K562 (cell line): ENCODE results near the gene FAM167B. TPM values are rescaled to one million over a fixed set of nuclear protein-coding genes. Genes with fewer than 3 reads are reported as not detected.
A peak's percentile ranks its signal among the peaks of the same experiment; 100 is the strongest.

ENCODE experiments used
- ATAC-seq: fragments of 200-7000 bp; cut with Tn5 transposase; 3 replicates; pipeline ENCODE4 v1.9.1; 2020; ENCODE audit warnings: moderate library complexity
- BruUV-seq: library from RNA; stranded (reverse); fragments of 400-500 nt; replicated peaks from 2 replicates; lab custom pipeline; 2021; lab: Mats Ljungman, UMichigan
- CTCF ChIA-PET: fragments of 300-600 bp; formaldehyde crosslinking; extraction: SDS; loops from one replicate; lab custom pipeline; 2021; ENCODE audit warnings: low intra/inter-chr PET ratio; lab: Yijun Ruan, JAX
- POLR2A ChIA-PET: fragments of 300-600, 350-650 bp; sonication (Branson Sonifier 250); formaldehyde crosslinking; extraction: SDS; loops from one replicate; lab custom pipeline; 2021; ENCODE audit warnings: antibody characterized with exemption, inconsistent platforms; lab: Yijun Ruan, JAX
- DNase-seq, 4 experiments: peaks; one replicate each; pipeline versions ENCODE4 v3.0.0 to v3.0.0-alpha.2; 2011 to 2018; ENCODE audit warnings: low spot score in 3 of 4, mixed read lengths in 3 of 4; ENCODE audit errors: extremely low read depth in 1 of 4
- FAIRE-seq: peaks from 2 replicates; lab custom pipeline; 2011; peaks lifted over from hg19 to GRCh38; lab: Jason Lieb, UNC
- H2AFZ ChIP-seq: 2 replicates; pipeline ENCODE4 v1.6.0; 2011; ENCODE audit warnings: low read depth, low read length, control low read depth, inconsistent platforms
- H3K27ac ChIP-seq: fragments of 200-600 bp; 3 replicates; pipeline ENCODE4 v1.8.0; 2011; ENCODE audit warnings: low read depth, mild to moderate bottlenecking, control low read depth, inconsistent platforms, low read length, moderate library complexity, mixed read lengths; ENCODE audit errors: extremely low read depth
- H3K27me3 ChIP-seq, 2 experiments: fragments of 300-600 bp in 1 of 2; 2 replicates in 1 of 2; 3 replicates in 1 of 2; pipeline versions ENCODE4 v1.6.0 to v1.8.0; 2011; ENCODE audit warnings: inconsistent platforms in 2 of 2, low read length in 2 of 2, mild to moderate bottlenecking in 1 of 2, mixed read lengths in 1 of 2, moderate library complexity in 1 of 2; ENCODE audit not compliant: control insufficient read depth in 2 of 2, insufficient read depth in 2 of 2
- H3K36me3 ChIP-seq: fragments of 300-600 bp; 3 replicates; pipeline ENCODE4 v1.8.0; 2011; ENCODE audit warnings: mild to moderate bottlenecking, low read length, inconsistent platforms; ENCODE audit not compliant: control insufficient read depth, insufficient read depth
- H3K4me1 ChIP-seq, 2 experiments: fragments of 200-600 bp in 1 of 2; replicated peaks in 1 of 2; 2 replicates in 1 of 2; 3 replicates in 1 of 2; pipeline versions ENCODE4 v1.5.1 to v1.8.0; 2011; ENCODE audit warnings: inconsistent platforms in 2 of 2, low read length in 2 of 2, mild to moderate bottlenecking in 1 of 2, mixed read lengths in 1 of 2, moderate library complexity in 1 of 2; ENCODE audit not compliant: control insufficient read depth in 2 of 2, insufficient read depth in 2 of 2
- H3K4me2 ChIP-seq: 2 replicates; pipeline ENCODE4 v1.6.1; 2011; ENCODE audit warnings: low read length, control low read depth, inconsistent platforms, mixed read lengths; ENCODE audit not compliant: insufficient read depth
- H3K4me3 ChIP-seq: fragments of 200-600 bp; sonication (generic), shearing (Covaris generic); 2 replicates; pipeline ENCODE4 v1.5.1; 2016; ENCODE audit warnings: control low read depth, inconsistent platforms
- H3K79me2 ChIP-seq: fragments of 200-600 bp; 3 replicates; pipeline ENCODE4 v1.8.0; 2011; ENCODE audit warnings: low read length, inconsistent platforms; ENCODE audit not compliant: control insufficient read depth, insufficient read depth
- H3K9ac ChIP-seq, 2 experiments: 2 replicates each; pipeline versions ENCODE4 v1.6.0 to v1.6.1; 2011; ENCODE audit warnings: low read depth in 2 of 2, low read length in 2 of 2, control low read depth in 1 of 2, inconsistent platforms in 1 of 2, mild to moderate bottlenecking in 1 of 2, mixed read lengths in 1 of 2; ENCODE audit not compliant: insufficient read depth in 1 of 2
- H3K9me1 ChIP-seq: one replicate; pipeline ENCODE4 v1.6.0; 2011; ENCODE audit warnings: inconsistent platforms, mild to moderate bottlenecking, low read length, moderate library complexity; ENCODE audit not compliant: control insufficient read depth, insufficient read depth
- H3K9me3 ChIP-seq: replicated peaks from 2 replicates; pipeline ENCODE4 v1.5.1; 2011; ENCODE audit warnings: low read depth, low read length, inconsistent platforms; ENCODE audit not compliant: control insufficient read depth, insufficient read depth
- H4K20me1 ChIP-seq: replicated peaks from 2 replicates; pipeline ENCODE4 v1.6.1; 2011; ENCODE audit warnings: low read length, inconsistent platforms, mixed read lengths; ENCODE audit not compliant: control insufficient read depth, insufficient read depth
- COPS2 ChIP-seq: fragments of 450-650 bp; conservative IDR thresholded peaks from 2 replicates; pipeline ENCODE4 v1.6.1; 2016; ENCODE audit warnings: mild to moderate bottlenecking, moderate library complexity
- MECOM ChIP-seq: fragments of 250-450 bp; sonication (Bioruptor Pico); IDR thresholded peaks from 2 replicates; pipeline ENCODE4 v1.8.0; 2022; ENCODE audit warnings: inconsistent platforms
- MYC ChIP-seq, 2 experiments: fragments of 250-450 bp in 1 of 2; sonication (Bioruptor Pico) in 1 of 2; IDR thresholded peaks; 2 replicates each; pipeline versions ENCODE4 v1.5.1 to v1.6.1; 2012 to 2021; ENCODE audit warnings: low read depth in 2 of 2, borderline replicate concordance in 1 of 2, improper control_type of control experiment in 1 of 2, low read length in 1 of 2, mild to moderate bottlenecking in 1 of 2, moderate library complexity in 1 of 2
- POLR2A ChIP-seq: fragments of 450-650 bp; conservative IDR thresholded peaks from 2 replicates; pipeline ENCODE4 v1.6.1; 2016
- SUPT5H ChIP-seq: fragments of 450-650 bp; IDR thresholded peaks from 2 replicates; pipeline ENCODE4 v1.6.1; 2016
- TEAD4 ChIP-seq, 2 experiments: sonication (generic) in 1 of 2; formaldehyde crosslinking in 1 of 2; IDR thresholded peaks; 2 replicates each; pipeline versions ENCODE4 v1.6.1 to v1.8.0; 2012 to 2022; ENCODE audit warnings: borderline replicate concordance in 1 of 2, inconsistent platforms in 1 of 2, low read length in 1 of 2, mild to moderate bottlenecking in 1 of 2, missing genetic modification reagents in 1 of 2
- ZBTB17 ChIP-seq: fragments of 450-650 bp; formaldehyde crosslinking; IDR thresholded peaks from 2 replicates; pipeline ENCODE4 v1.4.0; 2020; ENCODE audit warnings: mild to moderate bottlenecking
- ZNF143 ChIP-seq: sonication (generic); formaldehyde crosslinking; IDR thresholded peaks from 2 replicates; pipeline ENCODE4 v1.9.0; 2022; ENCODE audit warnings: mild to moderate bottlenecking, missing genetic modification reagents
- ZNF175 ChIP-seq: fragments of 200-800 bp; sonication (Bioruptor generic); IDR thresholded peaks from 2 replicates; pipeline ENCODE4 v1.6.1; 2016; ENCODE audit warnings: low read depth, mild to moderate bottlenecking, missing genetic modification characterization, missing compliant biosample characterization
- ZNF384 ChIP-seq: IDR thresholded peaks from 2 replicates; pipeline ENCODE4 v1.6.1; 2012; ENCODE audit warnings: low read depth, low read length, improper control_type of control experiment
- WGBS: fragments of 100-300 bp; shearing (Covaris generic); methylation state at CpG from one replicate; pipeline ENCODE4 v1.1.6; 2016; ENCODE audit warnings: low coverage, mixed read lengths; ENCODE audit not compliant: insufficient coverage; ENCODE audit errors: missing lambda C conversion rate; 5-methylcytosine and 5-hydroxymethylcytosine counted together
- in situ Hi-C: fragments of 300-500 bp; cut with MboI; formaldehyde crosslinking; loops from 4 replicates; pipeline ENCODE4 v1.15.0; 2018; ENCODE audit warnings: inconsistent platforms, mixed read lengths
- intact Hi-C: fragments of 100-400 bp; cut with micrococcal nuclease; formaldehyde crosslinking; loops from 2 replicates; pipeline ENCODE4 v1.14.2; 2022
- polyA plus RNA-seq, 8 experiments: library from polyadenylated mRNA; depleted of rRNA in 4 of 8; stranded (reverse) in 5 of 8; unstranded in 3 of 8; fragments of >200 nt; fragmentation: Nextera tagmentation in 2 of 8; fragmentation: Illumina TruSeq in 1 of 8; extraction: Ambion mirVana in 2 of 8; extraction: Trizol in 1 of 8; gene quantifications; 2 replicates each; pipeline versions ENCODE4 v1.2.1 to v1.2.3, GENCODE V29; 2011 to 2014; ENCODE audit warnings: inconsistent platforms in 1 of 8, missing spikeins in 1 of 8
- total RNA-seq, 7 experiments: library from RNA; depleted of rRNA in 6 of 7; stranded (reverse); fragments of >200 nt in 6 of 7; fragmentation: Illumina TruSeq in 2 of 7; extraction: Trizol in 2 of 7; gene quantifications; 2 replicates each; pipeline versions ENCODE4 v1.2.1 to v1.2.3, GENCODE V29; 2011 to 2021; ENCODE audit warnings: low replicate concordance in 1 of 7
- TF ChIP-seq, protein P1 (sequence below): fragments of 200-800 bp; sonication (Bioruptor generic); IDR thresholded peaks from 2 replicates; pipeline ENCODE4 v1.6.1; 2017; ENCODE audit warnings: missing genetic modification characterization, missing compliant biosample characterization
- TF ChIP-seq, protein P2 (sequence below), 3 experiments: fragments of 200-800 bp in 1 of 3; sonication (Bioruptor generic) in 1 of 3; sonication (generic) in 1 of 3; formaldehyde crosslinking in 1 of 3; IDR thresholded peaks; 2 replicates each; pipeline versions ENCODE4 v1.6.1 to v1.8.0; 2016 to 2022; ENCODE audit warnings: mild to moderate bottlenecking in 2 of 3, missing compliant biosample characterization in 2 of 3, missing genetic modification characterization in 2 of 3, missing genetic modification reagents in 1 of 3

Gene FAM167B
- total and polyA plus RNA-seq, 9 of the 15 experiments (the other 6 are each of a cell fraction or from before 2014, with no cell fraction given) = not detected

DNA sequence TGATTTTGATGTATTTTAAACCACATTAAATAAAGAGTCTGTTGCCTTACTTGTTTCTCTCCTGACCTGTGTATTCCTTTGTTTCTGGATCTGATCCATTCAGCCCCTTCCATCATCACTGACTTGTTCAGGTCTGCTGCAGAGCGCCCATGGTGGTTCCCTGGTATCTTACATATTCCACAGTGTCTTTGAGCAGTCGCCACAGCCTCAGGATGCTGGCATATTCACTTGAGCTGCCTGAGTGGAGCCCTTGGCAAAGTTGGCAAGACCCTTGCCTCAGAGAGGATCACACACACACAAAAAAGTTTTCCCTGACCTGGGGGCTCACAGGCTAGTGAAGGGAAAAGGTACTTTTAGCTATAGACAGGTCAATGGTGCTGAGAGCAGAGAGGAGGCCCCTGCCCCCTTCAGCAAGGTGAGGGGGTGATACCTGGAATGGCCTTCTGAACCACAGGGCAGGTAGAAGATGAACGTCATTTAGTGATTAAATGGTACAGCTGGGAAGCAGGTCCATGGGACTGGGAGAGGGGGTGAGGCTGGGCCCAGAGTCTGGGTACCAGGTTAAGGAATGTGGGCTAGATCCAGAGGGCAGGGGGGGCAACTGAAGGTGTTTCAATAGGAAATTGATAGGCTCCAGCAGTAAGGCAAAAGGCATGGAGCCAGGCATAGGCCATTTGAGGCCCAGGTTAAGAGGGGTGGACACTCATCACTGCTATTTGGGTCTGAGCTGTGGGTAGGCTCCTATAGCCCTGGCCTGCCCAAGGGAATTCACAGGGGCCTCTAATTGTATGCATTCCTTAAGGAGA, 48.6 kb upstream of the FAM167B start (continued):
- no peak for TF ChIP-seq ZNF175 (CRISPR knock-in tag)
- peak; percentile 67 for TF ChIP-seq SUPT5H
- peak; percentile 71 for TF ChIP-seq POLR2A
- no peak for TF ChIP-seq MYC (IDR thresholded peaks at IDR 0.05; ENCODE audit: low read depth, low read length)
- 0 out of 2 replicates have a peak, but pooled peaks have one; percentile 21 for TF ChIP-seq MYC (CRISPR knock-in tag; IDR thresholded peaks at IDR 0.05; ENCODE audit: borderline replicate concordance, low read depth)
- TF ChIP-seq ZNF384 = no peak

DNA sequence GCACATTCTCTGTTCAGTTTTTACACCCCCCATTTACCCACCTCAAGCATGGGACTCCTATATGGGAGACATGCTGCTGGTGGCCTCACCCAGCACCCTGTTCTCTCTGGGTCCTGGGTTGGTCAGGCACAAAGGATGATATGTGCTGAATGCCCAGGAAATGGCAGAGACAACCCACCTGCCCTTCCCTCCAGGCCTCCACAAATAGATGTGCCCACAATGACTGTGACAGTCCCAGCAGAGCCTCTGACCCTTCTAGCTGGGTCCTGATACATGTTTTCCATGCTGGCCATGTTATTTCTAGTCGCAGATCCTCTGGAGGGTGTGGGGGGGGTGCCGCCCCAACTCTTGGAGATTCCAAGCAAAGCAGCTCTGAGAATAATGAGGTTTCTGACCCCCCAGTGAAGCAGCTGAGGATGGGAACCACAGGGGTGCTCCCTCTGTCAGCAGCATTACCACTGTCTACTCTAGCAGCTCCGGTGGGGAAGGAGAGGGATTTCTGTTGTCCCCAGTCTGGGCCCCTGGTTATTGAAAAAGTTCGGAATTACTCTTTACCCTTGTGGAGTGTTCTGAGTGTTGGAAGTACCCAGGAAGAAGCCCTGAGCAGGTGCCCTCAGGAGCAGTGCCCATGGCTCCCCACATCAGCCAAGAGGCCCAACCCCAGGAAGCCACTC, 47.8 kb upstream of the FAM167B start:
- Histone ChIP-seq H3K36me3 (peaks cover 44% of the 10 kb centered on the region), H3K27ac (peak overlapping the region; percentile 6; the same call in 1 of the 3 replicates), H3K9ac (peak overlapping the region in 1 of 2 experiments; percentile 53; a peak in 2 of 4 replicates), H3K9me3 (no peaks in the 10 kb centered on the region), H3K4me2 (no peak overlapping the region), H3K27me3 (no peaks in the 10 kb centered on the region), H3K9me1 (peaks cover 3% of the 10 kb centered on the region), H3K79me2 (peaks cover 13% of the 10 kb centered on the region; the same call in 2 of the 3 replicates), H3K4me3 (no peak overlapping the region), H3K4me1 (peaks cover 16 to 44% of the 10 kb centered on the region in 2 experiments), H4K20me1 (no peaks in the 10 kb centered on the region; the same call in none of the 2 replicates), H2AFZ (no peak overlapping the region)
- in situ Hi-C loops (no loop called here), intact Hi-C loops (no loop called here)
- 79% methylated on average over 4 of the region's 4 CpGs for WGBS
- FAIRE-seq (no peak), DNase-seq (no peak), ATAC-seq (no peak)
- BruUV-seq = no TSS peak
- ChIA-PET CTCF (no interaction called here), POLR2A (interaction anchor here (0.9 to 10.8 kb wide), 7 partner anchors 9 to 91 kb away, joined by 3 to 201 read pairs (median 4); partner anchors contain the start of genes DCDC2B, IQCC, KPNA6 and TXLNA)
- TF ChIP-seq COPS2 (no peak), SUPT5H (0 out of 2 replicates have a peak, but pooled peaks have one; percentile 2), MECOM (CRISPR knock-in tag) (no peak), ZBTB17 (no peak), ZNF143 (0 out of 2 replicates have a peak, but pooled peaks have one; percentile 27), TEAD4 (IDR thresholded peaks at IDR 0.05; ENCODE audit: low read length) (no peak), TEAD4 (CRISPR knock-in tag; IDR thresholded peaks at IDR 0.05; ENCODE audit: borderline replicate concordance) (no peak)
- TF ChIP-seq, protein P1, sequence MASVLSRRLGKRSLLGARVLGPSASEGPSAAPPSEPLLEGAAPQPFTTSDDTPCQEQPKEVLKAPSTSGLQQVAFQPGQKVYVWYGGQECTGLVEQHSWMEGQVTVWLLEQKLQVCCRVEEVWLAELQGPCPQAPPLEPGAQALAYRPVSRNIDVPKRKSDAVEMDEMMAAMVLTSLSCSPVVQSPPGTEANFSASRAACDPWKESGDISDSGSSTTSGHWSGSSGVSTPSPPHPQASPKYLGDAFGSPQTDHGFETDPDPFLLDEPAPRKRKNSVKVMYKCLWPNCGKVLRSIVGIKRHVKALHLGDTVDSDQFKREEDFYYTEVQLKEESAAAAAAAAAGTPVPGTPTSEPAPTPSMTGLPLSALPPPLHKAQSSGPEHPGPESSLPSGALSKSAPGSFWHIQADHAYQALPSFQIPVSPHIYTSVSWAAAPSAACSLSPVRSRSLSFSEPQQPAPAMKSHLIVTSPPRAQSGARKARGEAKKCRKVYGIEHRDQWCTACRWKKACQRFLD (CRISPR knock-in tag) = no peak
- TF ChIP-seq, protein P2, sequence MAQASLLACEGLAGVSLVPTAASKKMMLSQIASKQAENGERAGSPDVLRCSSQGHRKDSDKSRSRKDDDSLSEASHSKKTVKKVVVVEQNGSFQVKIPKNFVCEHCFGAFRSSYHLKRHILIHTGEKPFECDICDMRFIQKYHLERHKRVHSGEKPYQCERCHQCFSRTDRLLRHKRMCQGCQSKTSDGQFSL (CRISPR knock-in tag; IDR thresholded peaks at IDR 0.05) = 0 out of 2 replicates have a peak, but pooled peaks have one; percentile 63
- TF ChIP-seq, protein P2 (tag; IDR thresholded peaks at IDR 0.05) = no peak
